HG02642 (cell line): ENCODE data around the gene SECTM1.
A peak's percentile ranks its signal among the peaks of the same experiment; 100 is the strongest.
"Not testable (repeated sequence)": the region's sequence is repeated elsewhere in the genome, so short reads cannot be mapped to it uniquely, and the experiment has no call there.

Experiments
- ATAC-seq: cut with Tn5 transposase; IDR thresholded peaks from one replicate; pipeline ENCODE4 v1.9.1; 2021; ENCODE audit warnings: mild to moderate bottlenecking; ENCODE audit not compliant: unreplicated experiment, poor library complexity

Gene SECTM1

GRCh38 chr17:82370471-82371332 lies 37.1 kb upstream of the SECTM1 start:
- ATAC-seq: no peak

- ATAC-seq: no peak
Observed at GRCh38 chr17:82369211-82369610, 35.6 kb upstream of the SECTM1 start.

- ATAC-seq: no peak
Observed at GRCh38 chr17:82367724-82368524, 34.4 kb upstream of the SECTM1 start.

GRCh38 chr17:82366749-82367148 lies 33.2 kb upstream of the SECTM1 start:
- no peak for ATAC-seq

GRCh38 chr17:82365606-82366295 lies 32.2 kb upstream of the SECTM1 start:
- ATAC-seq: no peak

- ATAC-seq: no peak
Observed at GRCh38 chr17:82361885-82362633, 28.5 kb upstream of the SECTM1 start.

GRCh38 chr17:82359451-82360074 lies 26.0 kb upstream of the SECTM1 start:
- not testable (repeated sequence) for ATAC-seq

- ATAC-seq: no peak
Observed at GRCh38 chr17:82358465-82359350, 25.1 kb upstream of the SECTM1 start, which contains the start of gene TEX19. Gene TEX19 (plus strand): TSS chr17:82359247. CDS start chr17:82362151, 2,904 bp downstream.

- ATAC-seq: no peak
Observed at GRCh38 chr17:82357394-82357793, 23.8 kb upstream of the SECTM1 start.

- no peak for ATAC-seq
Observed at GRCh38 chr17:82356845-82357355, 23.3 kb upstream of the SECTM1 start.

GRCh38 chr17:82355770-82356427 lies 22.3 kb upstream of the SECTM1 start:
- ATAC-seq: no peak

GRCh38 chr17:82354804-82355308 lies 21.3 kb upstream of the SECTM1 start:
- ATAC-seq: no peak

- ATAC-seq: no peak
Observed at GRCh38 chr17:82353484-82353883, 19.9 kb upstream of the SECTM1 start.

GRCh38 chr17:82351713-82352488 lies 18.3 kb upstream of the SECTM1 start:
- peak; percentile 61 for ATAC-seq

GRCh38 chr17:82351254-82351712 lies 17.7 kb upstream of the SECTM1 start:
- peak; percentile 44 for ATAC-seq

GRCh38 chr17:82350182-82351030 lies 16.8 kb upstream of the SECTM1 start:
- no peak for ATAC-seq
